OCI-LY1 (cell line): ENCODE results near the gene CDH23.

Experiments used
- H2AFZ ChIP-seq: fragments of 200-600 bp; sonication (generic), shearing (Covaris generic); 2 replicates; pipeline ENCODE4 v1.6.0; 2014; ENCODE audit warnings: antibody characterized with exemption, mild to moderate bottlenecking, low read length
- H3F3A ChIP-seq: fragments of 200-600 bp; sonication (generic), shearing (Covaris generic); 2 replicates; pipeline ENCODE4 v1.6.0; 2014; ENCODE audit warnings: mild to moderate bottlenecking, antibody characterized with exemption, low read length, moderate library complexity; ENCODE audit not compliant: insufficient read depth
- H3K27ac ChIP-seq: fragments of 200-600 bp; sonication (generic); 2 replicates; pipeline ENCODE4 v1.5.1; 2014; ENCODE audit warnings: low read length, mixed run types, mild to moderate bottlenecking, low read depth; ENCODE audit not compliant: poor library complexity, severe bottlenecking
- H3K27me3 ChIP-seq: fragments of 200-600 bp; sonication (generic); 2 replicates; pipeline ENCODE4 v1.6.0; 2014; ENCODE audit warnings: antibody characterized with exemption, mild to moderate bottlenecking, low read length, moderate library complexity; ENCODE audit not compliant: insufficient read depth
- H3K36me3 ChIP-seq: fragments of 200-600 bp; sonication (generic); 2 replicates; pipeline ENCODE4 v1.6.1; 2014; ENCODE audit warnings: mild to moderate bottlenecking, antibody characterized with exemption, low read length, moderate library complexity, mixed read lengths; ENCODE audit not compliant: insufficient read depth
- H3K4me1 ChIP-seq: fragments of 200-600 bp; sonication (generic); 2 replicates; pipeline ENCODE4 v1.5.1; 2014; ENCODE audit warnings: mild to moderate bottlenecking, low read length, moderate library complexity; ENCODE audit not compliant: insufficient read depth, severe bottlenecking
- H3K4me2 ChIP-seq: fragments of 200-600 bp; sonication (generic), shearing (Covaris generic); 2 replicates; pipeline ENCODE4 v1.6.1; 2014; ENCODE audit warnings: low read length
- H3K4me3 ChIP-seq: fragments of 200-600 bp; sonication (generic); 2 replicates; pipeline ENCODE4 v1.5.1; 2014; ENCODE audit warnings: low read length, low read depth, mild to moderate bottlenecking, mixed read lengths; ENCODE audit not compliant: poor library complexity, severe bottlenecking
- H3K79me2 ChIP-seq: fragments of 200-600 bp; shearing (Covaris generic); 2 replicates; pipeline ENCODE4 v1.6.1; 2016; ENCODE audit warnings: mixed run types, low read length, mixed read lengths; ENCODE audit not compliant: insufficient read depth
- H3K9ac ChIP-seq: fragments of 200-600 bp; sonication (generic), shearing (Covaris generic); 2 replicates; pipeline ENCODE4 v1.6.1; 2014; ENCODE audit warnings: mild to moderate bottlenecking, low read length, mixed read lengths
- H3K9me2 ChIP-seq: fragments of 200-600 bp; sonication (generic), shearing (Covaris generic); 2 replicates; pipeline ENCODE4 v1.6.1; 2014; ENCODE audit warnings: low read depth, mild to moderate bottlenecking, low read length, mixed read lengths
- H3K9me3 ChIP-seq: fragments of 200-600 bp; shearing (Covaris generic); 2 replicates; pipeline ENCODE4 v1.6.1; 2014; ENCODE audit warnings: low read length, mixed read lengths
- H4K20me1 ChIP-seq: fragments of 200-600 bp; sonication (generic), shearing (Covaris generic); 2 replicates; pipeline ENCODE4 v1.6.0; 2016; ENCODE audit warnings: mild to moderate bottlenecking, low read length; ENCODE audit not compliant: insufficient read depth
- EZH2 ChIP-seq: fragments of 200-600 bp; sonication (generic), shearing (Covaris generic); IDR thresholded peaks from 2 replicates; pipeline ENCODE4 v1.8.0; 2017; ENCODE audit warnings: borderline replicate concordance, mixed run types, mild to moderate bottlenecking, antibody characterized with exemption, low read length, moderate library complexity, mixed read lengths
- TF ChIP-seq, protein P1 (sequence below): fragments of 200-600 bp; sonication (generic), shearing (Covaris generic); IDR thresholded peaks from 2 replicates; pipeline ENCODE4 v1.5.1; 2017; ENCODE audit warnings: mild to moderate bottlenecking, antibody characterized with exemption, low read length, moderate library complexity, mixed read lengths

The CDH23 gene

GRCh38 chr10:71667387-71667752 is 270.6 kb downstream of the CDH23 start:
- Histone ChIP-seq H3K4me3 (no peak overlapping the region), H4K20me1 (no peaks in the 10 kb centered on the region), H3K4me2 (no peak overlapping the region), H3K9ac (no peak overlapping the region), H3K36me3 (no peaks in the 10 kb centered on the region), H2AFZ (no peak overlapping the region), H3F3A (no peaks in the 10 kb centered on the region), H3K79me2 (no peaks in the 10 kb centered on the region), H3K9me3 (no peaks in the 10 kb centered on the region), H3K9me2 (no peaks in the 10 kb centered on the region), H3K4me1 (no peaks in the 10 kb centered on the region), H3K27ac (no peak overlapping the region), H3K27me3 (no peaks in the 10 kb centered on the region; the same call in 1 of the 2 replicates)
- TF ChIP-seq, protein P1, sequence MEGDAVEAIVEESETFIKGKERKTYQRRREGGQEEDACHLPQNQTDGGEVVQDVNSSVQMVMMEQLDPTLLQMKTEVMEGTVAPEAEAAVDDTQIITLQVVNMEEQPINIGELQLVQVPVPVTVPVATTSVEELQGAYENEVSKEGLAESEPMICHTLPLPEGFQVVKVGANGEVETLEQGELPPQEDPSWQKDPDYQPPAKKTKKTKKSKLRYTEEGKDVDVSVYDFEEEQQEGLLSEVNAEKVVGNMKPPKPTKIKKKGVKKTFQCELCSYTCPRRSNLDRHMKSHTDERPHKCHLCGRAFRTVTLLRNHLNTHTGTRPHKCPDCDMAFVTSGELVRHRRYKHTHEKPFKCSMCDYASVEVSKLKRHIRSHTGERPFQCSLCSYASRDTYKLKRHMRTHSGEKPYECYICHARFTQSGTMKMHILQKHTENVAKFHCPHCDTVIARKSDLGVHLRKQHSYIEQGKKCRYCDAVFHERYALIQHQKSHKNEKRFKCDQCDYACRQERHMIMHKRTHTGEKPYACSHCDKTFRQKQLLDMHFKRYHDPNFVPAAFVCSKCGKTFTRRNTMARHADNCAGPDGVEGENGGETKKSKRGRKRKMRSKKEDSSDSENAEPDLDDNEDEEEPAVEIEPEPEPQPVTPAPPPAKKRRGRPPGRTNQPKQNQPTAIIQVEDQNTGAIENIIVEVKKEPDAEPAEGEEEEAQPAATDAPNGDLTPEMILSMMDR: no peak
- TF ChIP-seq EZH2: no peak

- no peak for TF ChIP-seq EZH2
- TF ChIP-seq, protein P1: no peak
- Histone ChIP-seq H3K4me3 (no peak overlapping the region), H3K4me2 (no peak overlapping the region), H3K27me3 (peaks cover 5% of the 10 kb centered on the region; the same call in 1 of the 2 replicates), H3K9me3 (no peaks in the 10 kb centered on the region), H3K36me3 (no peaks in the 10 kb centered on the region), H3K9ac (no peak overlapping the region), H4K20me1 (no peaks in the 10 kb centered on the region), H3K4me1 (no peaks in the 10 kb centered on the region), H2AFZ (no peak overlapping the region), H3K79me2 (no peaks in the 10 kb centered on the region), H3K27ac (no peak overlapping the region), H3F3A (no peaks in the 10 kb centered on the region), H3K9me2 (no peaks in the 10 kb centered on the region)
Observed at GRCh38 chr10:71671994-71672946, 275.6 kb downstream of the CDH23 start.

DNA sequence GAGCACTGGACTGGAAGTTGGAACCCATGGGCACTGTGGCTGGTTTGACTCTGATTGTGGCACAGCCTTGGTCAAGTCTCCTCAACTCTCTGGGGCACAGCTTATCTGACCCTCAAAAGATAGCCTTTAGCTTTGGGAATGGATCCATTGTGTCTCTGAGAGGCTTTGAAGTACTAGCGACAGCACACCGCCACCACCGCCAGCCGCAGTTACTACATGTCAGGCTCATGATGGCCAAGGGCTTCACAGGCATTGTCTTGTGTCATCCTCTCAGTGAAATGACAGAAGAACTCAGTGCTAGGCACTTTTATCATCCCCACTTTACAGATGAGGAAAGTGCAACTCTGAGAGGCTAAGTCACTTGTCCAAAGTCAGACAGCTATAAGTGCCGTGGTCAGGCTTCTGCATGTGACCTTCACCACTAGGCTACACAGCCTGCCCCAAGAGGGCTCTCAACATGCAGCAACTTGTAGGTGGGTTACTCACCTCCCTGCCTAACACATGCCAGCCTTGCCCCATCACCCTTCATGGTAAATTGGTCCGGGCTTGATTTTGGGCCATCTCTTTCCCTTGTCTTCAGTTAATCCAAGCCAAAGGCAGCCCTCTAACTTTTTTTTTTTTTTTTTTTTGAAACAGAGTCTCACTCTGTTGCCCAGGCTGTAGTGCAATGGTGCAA is 278.7 kb downstream of the CDH23 start:
- Histone ChIP-seq H3K4me3 (no peak overlapping the region), H3K27ac (no peak overlapping the region), H3K9ac (no peak overlapping the region), H3K36me3 (no peaks in the 10 kb centered on the region), H3K4me2 (no peak overlapping the region), H3K79me2 (no peaks in the 10 kb centered on the region), H2AFZ (no peak overlapping the region), H3F3A (no peaks in the 10 kb centered on the region), H3K4me1 (no peaks in the 10 kb centered on the region), H4K20me1 (no peaks in the 10 kb centered on the region), H3K9me2 (no peaks in the 10 kb centered on the region), H3K27me3 (peaks cover 15% of the 10 kb centered on the region; the same call in 1 of the 2 replicates), H3K9me3 (no peaks in the 10 kb centered on the region)
- TF ChIP-seq EZH2: no peak
- TF ChIP-seq, protein P1: no peak
